AG10803 (cell line): ENCODE results near the gene TRIM46.

Source experiments
- DNase-seq: peaks from one replicate; pipeline ENCODE4 v3.0.0; 2010; ENCODE audit warnings: low read depth
- H3K4me3 ChIP-seq: 2 replicates; pipeline ENCODE4 v1.5.1; 2011; ENCODE audit warnings: mild to moderate bottlenecking, low read length, control low read depth
- CTCF ChIP-seq: conservative IDR thresholded peaks from 2 replicates; pipeline ENCODE4 v1.5.1; 2011; ENCODE audit warnings: mild to moderate bottlenecking, low read length, control low read depth, inconsistent platforms

Gene TRIM46

GRCh38 chr1:155181371-155182051 is 7.9 kb downstream of the TRIM46 start:
- H3K4me3 ChIP-seq: no peak overlapping the region
- no peak for TF ChIP-seq CTCF
- DNase-seq: no peak

- no peak for DNase-seq
- no peak overlapping the region for H3K4me3 ChIP-seq
- TF ChIP-seq CTCF: no peak
Measured at GRCh38 chr1:155182052-155182550, 8.5 kb downstream of the TRIM46 start.

DNA sequence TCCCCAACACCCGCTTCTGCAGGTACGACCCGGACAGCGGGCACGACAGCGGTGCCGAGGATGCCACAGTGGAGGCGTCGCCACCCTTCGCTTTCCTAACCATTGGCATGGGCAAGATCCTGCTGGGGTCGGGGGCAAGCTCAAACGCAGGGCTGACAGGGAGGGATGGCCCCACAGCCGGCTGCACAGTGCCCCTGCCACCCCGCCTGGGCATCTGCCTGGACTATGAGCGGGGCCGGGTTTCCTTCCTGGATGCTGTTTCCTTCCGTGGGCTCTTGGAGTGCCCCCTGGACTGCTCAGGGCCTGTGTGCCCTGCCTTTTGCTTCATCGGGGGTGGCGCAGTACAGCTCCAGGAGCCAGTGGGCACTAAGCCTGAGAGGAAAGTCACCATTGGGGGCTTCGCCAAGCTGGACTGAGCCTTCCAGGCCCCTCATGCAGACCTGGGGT is 10.1 kb downstream of the TRIM46 start:
- H3K4me3 ChIP-seq: no peak overlapping the region
- no peak for DNase-seq
- TF ChIP-seq CTCF: no peak

DNA sequence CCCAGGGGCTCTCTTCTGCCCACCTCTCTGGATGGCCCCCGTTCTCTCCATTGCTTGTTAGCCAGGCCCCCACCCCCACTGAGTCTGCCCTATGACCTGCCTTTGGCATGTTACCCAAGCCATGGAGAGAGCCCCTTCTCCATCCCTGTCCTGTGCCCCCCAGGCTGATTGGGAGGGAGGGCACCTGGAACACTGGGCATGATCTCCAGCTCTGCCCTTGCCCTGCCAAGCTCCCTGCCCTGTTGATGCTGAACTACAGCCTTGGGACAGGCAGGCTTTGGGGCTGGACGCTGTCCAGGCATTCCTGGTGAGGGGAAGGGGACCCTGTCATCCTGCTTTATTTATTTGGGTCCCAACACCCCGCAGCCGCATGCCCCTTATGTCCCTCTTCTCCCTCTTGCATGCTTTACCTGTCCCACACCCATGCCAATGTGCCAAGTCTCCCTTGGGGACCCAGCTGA is 10.7 kb downstream of the TRIM46 start:
- TF ChIP-seq CTCF: no peak
- no peak overlapping the region for H3K4me3 ChIP-seq
- no peak for DNase-seq

DNA sequence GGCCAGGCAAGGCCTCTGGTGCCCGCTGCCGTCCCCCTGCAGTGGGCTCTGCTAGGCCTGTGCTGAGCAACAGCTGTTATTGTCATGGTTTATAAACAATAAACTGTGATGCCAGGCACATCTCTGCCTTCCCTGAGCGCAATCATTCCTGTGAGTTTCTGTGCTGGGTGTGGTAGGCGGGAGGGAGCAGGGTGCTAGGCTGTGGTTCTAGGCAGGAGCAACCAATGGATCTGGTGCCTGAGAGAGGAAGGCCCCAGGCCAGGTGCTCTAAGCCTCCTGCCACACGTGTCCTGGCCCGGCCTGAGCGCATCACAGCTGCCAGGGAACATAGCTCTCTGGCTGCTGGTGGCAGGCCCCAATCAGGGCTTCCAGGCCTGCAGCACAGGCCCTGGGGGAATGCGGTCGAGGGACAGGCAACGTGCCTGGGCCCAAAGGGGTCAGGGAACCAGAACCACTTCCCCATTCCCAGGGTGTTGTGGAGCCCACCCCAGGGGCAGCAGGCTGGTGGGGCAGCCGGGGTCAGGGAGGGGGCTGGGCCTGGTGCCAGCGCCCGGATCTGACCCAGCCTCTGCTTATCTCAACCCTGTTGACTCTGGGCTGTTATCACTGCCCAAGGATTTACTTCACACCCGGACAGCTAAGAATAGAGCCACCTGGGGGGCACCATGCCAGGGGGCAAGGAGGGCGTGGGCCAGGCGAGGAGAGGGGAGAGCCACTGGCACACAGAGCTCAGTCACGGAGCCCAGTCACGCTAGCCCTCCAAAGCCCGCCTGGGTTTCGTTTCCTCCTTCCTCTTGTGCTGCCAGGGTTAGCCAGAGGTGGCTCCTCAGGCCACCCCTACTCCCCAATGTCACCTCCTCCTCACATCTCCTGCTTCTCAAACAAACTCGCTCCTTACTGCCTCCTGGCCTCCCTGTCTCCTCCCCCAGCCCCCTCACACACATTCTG is 11.5 kb downstream of the TRIM46 start:
- DNase-seq: no peak
- no peak overlapping the region for H3K4me3 ChIP-seq
- TF ChIP-seq CTCF: no peak

DNA sequence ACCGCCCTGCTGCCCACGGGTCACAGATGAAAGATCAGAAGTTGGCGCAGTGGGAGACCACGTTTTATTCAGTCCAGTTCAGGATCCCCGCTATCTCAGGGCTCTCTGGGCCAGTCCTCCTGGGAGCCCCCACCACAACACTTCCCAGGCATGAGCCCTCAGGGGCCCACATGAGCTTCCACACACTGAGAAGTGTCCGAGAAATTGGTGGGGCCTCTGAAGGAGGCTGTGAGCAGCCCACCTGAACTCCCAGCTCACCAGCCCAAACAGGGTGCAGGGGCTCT is 12.1 kb downstream of the TRIM46 start:
- DNase-seq: no peak
- no peak overlapping the region for H3K4me3 ChIP-seq
- TF ChIP-seq CTCF: no peak
